Activated CD8-positive, alpha-beta memory T cell treated with anti-CD3 and anti-CD28 coated beads for 24 hours (primary cell): ENCODE data around the gene MYOM1.

Experiments
- DNase-seq: peaks from one replicate; pipeline ENCODE4 v3.0.0-alpha.2; 2020

MYOM1 gene

DNA sequence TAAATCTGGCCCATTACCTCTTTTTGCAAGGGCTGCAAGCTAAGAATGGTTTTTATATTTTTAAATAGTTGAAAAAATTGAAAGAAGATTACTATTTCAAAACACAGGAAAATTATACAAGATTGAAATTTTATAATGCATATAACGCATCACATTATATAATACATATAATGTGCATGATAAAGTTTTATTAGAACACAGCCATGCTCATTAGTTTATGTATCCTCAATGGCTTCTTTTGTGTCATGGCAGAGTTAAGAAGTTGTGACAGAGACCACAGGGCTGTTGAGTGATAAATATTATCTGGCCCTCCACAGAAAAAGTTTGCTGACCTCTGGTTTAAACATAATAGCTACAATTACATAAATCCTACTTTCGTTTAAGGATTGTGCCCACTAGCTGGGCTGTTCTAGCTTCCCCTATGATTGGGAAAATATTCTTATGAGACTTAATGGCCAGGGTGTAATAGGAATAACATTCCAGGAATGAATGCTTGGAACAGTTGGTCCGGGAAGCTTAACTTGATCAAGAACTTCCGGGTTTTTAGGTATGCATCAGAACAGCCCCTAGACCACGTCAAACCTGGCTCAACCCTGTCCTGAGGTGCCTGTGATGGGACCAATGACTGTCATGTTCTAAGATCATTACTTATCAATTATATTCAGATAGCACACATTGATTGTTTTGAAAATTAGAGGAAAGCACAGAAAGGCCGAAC, 108.1 kb downstream of the MYOM1 start:
- no peak for DNase-seq

DNA sequence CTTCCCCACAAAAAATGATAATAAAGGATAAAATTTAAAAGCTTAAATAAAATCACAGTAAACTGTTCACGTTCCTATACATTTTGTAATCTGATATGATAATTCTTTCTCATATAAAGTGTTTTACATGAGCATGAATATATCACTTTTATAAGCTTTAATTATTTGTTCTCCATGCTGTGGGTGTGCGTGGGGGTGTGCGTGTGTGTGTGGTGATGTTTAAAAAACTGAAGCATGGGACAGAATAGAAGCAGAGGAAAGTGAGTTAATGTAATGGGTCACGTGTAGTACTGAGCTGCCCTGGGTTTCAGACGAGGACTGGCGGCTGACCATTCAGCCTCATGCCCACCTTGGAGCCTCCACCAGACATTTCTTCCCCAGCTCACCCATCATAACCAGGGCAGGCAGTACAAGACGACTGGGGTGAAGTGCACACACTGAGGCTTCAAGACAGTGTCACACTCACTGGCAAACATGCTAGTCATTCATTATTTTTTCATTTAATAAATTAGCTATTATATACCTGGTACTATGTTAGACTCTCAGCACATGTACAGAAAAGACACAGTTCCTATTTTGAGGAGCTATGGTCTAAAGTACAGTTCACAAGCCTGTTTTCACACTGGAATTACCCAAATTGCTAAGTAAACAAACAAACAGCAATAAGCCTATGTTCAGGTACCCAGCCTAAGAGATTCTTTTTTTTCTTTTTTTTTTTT, 109.6 kb downstream of the MYOM1 start:
- DNase-seq: no peak

DNA sequence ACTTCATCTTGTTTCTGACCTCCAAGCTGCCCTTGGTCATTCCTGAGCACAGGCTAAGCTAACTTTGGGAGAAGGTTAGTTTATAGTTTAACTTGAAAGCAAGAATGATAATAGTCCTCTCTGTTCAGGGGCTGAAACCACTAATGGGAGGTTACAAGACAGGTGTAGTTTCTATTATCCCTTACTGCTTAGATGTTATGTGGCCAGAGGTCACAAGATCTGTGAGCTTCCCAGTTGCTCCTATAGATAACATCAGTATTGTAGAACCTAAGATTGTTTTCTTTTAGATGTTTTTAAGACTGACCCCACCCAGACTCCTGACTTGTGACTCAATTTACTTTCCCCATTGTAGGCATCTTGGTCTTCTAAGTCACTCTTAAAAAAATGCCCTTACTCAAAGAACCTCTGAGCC, 112.0 kb downstream of the MYOM1 start:
- no peak for DNase-seq

DNA sequence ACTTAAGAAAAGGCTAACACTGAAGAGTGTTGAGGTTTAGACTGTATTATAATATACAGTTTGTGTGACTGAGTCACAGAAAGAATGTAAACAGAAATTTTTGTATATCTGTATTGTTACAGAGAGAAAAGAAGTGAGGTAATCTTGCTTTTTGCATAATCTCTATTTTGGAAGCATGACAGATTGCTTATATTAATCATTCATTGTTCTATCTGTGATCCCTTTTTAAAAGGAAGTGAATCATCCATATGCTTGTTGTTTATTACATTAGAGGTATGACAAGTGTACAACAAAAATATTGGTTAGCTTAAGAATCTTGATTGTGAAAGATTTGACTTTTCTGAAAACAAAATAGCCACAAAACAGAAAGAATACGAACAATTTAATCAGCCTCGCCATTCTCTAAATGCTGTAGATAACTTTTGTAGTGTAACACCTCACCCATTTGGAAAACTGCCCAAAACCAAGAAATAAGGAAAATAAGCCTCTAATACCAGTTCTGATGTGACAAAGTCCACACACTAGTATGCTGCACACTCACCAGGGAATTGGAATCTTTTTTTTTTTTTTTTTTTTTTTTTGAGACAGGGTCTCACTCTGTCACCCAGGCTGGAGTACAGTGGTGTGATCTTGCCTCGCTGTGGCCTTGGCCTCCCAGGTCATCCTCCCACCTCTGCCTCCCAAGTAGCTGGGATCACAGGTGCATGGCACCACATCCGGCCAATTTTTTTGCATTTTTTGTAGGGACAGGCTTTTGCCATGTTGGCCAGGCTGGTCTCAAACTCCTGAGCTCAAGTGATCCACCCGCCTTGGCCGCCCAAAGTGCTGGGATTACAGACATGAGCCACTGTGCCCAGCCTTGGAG, 115.3 kb downstream of the MYOM1 start:
- no peak for DNase-seq

DNA sequence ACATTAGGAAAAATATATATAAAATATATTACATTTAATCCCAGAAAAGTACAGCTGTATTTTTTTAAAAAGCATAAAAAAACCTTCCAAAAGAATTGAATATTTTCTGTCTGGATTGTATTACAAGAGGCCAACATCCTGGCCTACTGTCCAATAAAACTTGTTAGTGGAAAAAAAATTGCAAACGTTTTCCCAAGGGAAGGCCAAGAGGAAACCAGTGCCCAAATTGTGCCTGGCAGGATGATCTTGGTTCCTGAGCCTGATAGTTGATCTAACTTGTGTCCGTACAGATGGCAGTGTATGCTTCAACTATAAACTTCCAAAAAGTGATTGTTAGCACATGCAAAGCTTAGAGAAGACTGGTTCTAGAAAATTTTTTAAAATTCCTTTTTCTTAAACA, 116.2 kb downstream of the MYOM1 start:
- no peak for DNase-seq

DNA sequence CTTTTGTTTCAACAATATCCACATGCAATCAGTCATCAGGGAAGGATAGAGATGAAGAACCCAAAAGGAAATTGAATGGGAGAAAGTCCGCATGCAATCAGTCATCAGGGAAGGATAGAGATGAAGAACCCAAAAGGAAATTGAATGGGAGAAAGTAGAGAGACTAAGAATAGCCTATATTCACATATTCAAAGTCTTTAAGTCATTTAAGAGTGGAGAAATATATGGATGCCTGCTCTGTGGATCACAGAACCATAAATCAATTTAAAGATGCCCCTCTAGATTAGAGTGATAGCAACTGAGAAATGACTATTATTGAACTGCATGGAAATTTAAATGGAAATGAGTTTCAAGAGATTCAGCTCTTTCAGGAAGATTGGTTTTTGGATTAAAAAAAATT, 116.8 kb downstream of the MYOM1 start:
- no peak for DNase-seq

DNA sequence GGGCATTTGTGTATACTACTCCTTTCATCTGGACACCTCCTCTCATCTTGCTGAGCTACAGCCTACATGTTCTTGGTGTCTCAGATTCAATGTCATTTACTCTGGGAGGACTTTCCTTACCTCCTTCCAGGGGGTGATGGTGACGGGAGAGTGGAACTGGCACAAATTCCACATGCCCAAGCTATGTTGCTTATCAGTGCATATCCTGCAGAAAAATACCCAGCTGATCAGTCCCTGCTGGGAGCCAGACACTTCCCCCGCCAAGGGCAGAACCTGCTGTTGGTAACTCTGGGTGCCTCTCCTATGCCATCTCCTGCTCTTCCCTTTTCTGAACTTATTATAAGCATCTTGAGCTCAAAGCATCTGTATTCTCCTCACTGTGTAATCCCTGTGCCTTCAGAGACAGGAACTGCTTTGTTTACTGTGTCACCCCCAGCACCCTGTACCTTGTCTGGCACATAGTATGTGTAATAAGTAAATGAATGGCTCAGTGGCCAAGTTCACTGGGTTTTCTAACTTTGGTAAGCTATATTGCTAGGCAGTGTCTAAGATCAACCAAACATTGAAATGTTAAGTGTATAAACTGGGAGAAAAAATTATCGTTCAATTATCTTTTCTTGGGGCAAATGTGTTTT, 119.2 kb downstream of the MYOM1 start:
- no peak for DNase-seq

DNA sequence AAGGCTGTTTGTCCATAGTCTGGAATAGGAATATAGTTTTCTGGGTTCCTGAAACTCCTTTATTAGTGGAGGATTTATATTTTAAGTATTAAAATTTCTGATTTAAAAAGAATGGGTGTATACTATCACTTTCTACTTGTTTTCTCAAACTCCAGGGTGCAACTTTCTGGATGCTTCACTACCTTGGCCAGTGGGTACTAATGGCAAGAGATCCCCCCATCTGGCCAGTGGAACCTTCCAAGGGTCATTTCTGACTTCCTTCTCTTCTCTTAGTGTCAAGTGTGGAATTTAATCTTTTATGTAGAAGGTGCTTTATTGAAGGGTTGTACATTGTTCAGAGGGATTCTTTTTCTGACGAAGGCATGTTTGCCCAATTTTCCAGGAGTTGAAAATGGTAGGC, 120.4 kb downstream of the MYOM1 start:
- no peak for DNase-seq

DNA sequence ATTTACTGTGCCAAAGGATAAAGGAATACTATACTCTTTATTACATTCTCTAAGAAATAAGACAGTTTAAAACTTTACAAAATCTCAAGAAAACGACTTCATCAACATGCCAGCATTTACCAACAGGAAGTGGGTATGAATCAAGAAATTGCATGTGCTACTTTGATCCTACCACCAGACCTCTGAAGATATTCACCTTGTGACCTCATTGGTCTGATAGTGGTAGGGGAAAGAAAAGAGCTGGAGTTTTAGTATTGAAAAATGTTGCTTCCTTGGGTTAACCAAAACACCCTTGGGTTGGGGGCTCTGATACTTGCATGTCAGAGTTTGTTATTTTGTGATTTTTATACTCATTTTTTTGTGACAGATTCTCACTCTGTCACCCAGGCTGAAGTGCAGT, 122.7 kb downstream of the MYOM1 start:
- DNase-seq: no peak

DNA sequence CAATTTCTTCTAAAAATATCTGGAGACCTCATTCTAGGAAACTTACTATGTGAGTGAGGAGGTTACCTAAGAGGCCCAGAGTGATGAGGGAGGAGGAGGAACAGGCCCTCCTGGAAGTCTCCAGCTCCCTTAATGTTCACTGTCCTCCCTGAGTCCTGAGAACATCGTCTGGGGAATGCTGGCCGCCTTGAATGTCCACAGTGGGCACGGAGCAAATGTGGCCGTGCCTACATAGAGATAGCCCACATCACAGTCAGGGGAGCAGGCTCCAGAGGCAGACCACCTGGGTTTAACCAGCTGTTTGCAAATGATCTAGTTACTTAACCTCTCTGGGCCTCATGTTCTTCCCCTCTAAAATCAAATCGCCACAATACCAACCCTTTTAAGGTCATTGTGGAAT, 123.8 kb downstream of the MYOM1 start:
- no peak for DNase-seq

DNA sequence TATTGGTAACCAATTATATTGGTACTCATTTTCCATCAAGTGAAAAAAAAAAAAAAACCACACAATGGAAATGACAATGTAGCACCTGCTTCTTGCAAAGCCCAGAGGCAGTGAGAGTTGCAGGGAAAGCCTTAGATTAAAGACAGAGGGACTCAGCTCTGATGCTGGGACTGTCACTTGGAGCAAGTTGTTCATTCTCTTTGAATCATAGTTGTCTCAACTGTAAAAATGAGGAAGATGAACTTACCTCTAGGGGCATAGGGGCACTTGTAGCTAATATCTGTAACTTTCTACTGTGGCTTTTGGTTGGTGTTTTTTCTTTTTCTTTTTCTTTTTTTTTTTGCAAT, 125.5 kb downstream of the MYOM1 start:
- no peak for DNase-seq

DNA sequence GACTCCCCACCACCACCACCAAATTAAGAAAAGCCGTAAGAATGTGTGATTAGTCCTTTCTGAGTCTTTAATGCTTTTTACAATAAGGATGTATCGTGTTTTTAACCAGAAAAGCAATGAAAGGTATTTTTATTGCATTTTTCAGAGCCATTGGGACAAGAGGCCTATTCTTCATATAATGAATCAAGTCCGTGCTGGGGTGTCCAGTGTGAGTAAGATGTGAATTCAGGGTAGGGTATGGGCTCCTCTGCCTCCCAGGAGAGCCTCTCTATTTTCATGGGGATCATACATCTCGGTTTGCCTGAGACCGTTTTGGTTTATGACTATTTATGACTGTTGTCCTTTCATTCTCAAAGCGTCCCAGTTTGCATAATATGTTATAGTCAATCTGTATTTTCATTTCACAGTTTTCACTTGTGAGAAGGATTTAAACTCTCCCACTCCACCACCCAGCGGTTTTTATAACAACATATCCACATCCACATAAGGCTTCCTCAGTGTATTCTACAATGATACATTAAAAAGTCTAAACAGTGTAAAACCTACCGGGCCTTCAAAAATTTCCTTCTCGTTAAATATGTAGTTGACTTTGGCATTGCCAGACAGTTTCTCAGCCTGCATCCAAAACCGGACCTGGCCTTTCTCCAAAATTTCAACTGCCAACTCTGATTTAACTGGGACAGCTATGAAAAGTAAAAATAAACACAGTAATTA, 126.0 kb downstream of the MYOM1 start:
- no peak for DNase-seq

DNA sequence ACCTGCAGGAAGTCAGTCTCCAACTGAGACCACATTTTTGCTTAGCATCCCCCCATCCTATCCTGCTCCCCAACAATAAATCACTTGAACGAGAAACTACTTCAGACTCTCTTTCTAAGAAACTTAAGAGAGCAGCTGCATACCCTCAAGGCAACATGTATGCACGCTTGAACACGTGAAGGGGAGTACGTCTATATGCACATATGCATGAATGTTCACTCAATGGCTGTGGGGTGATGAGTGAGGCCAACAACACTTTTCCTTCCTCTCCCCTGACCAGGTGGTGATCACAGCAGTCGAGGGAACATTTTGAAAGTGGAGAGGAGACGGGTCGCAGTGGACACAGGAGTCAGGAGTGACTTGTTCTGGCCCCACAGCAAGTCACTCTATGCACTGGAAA, 127.0 kb downstream of the MYOM1 start:
- DNase-seq: no peak

DNA sequence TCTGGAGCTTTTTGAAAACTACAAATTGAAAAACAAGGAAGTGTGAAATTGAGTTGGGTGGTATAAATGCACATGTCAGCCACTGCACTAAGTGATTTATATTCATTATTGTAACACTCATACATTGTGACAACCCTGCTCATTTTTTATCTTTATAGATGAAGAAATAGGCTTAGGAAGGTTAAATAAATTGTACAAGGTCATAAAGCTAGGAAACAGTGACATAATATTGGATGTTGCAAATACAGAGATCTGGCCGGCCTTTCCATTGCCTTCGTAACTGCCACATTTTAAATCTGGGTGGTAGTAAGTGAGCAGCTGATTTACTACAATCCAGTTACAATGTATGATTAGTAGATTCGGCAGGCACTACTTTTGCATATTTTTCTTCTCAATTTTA, 130.2 kb downstream of the MYOM1 start:
- no peak for DNase-seq

DNA sequence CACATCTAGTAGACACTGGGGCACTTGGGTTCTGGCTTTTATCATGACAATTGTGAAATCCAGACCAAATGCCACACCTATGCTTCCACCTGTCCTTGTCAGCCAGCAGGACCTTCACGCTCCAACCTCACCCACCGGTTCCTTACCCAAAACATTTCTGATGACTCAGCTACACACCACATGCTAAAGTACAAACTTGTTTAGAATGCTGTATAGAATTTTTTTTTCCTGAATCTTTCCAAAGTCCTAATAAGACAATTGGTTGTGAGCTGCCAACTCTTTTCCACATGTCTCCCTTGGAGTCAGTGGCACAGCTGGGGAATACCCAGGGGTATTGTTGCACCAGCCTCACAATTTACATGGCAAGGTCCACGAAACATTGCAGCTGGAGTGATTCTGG, 131.3 kb downstream of the MYOM1 start:
- no peak for DNase-seq

DNA sequence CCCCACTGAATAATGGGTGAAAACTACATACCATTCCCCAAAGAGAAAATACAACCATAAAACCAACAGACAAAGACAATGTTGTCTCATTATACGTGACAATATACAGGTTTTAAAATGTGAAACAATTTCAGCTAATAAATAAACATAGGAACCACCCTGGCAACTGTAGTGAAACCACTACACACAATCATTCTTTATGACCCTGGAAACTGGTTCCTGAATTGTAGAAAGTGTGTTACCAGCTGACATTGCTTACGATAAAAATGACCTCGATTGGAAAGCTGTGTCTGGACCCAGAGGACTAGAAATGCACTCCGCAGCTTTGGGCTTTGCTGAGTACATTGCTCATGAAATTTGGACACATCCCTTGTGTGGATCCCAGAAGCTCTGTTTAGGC, 132.9 kb downstream of the MYOM1 start:
- DNase-seq: no peak

DNA sequence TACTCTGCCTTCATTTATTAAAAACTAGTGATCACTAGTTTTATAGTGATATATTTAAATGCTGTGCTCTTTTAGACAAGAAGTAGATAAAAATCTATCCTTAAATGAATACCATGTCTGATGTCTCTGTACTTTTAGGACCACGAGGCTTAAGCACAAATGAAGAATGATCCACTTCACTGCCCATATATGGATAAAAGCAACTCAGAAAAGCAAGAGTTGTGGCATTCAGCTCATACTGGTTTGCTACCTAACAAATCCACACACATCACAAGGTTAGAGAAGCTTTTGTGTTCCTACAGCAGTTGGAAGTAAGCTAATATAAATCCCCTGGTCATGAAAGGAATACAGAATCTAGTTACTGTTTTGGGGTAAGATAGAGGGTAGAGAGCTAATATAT, 134.2 kb downstream of the MYOM1 start:
- DNase-seq: no peak

DNA sequence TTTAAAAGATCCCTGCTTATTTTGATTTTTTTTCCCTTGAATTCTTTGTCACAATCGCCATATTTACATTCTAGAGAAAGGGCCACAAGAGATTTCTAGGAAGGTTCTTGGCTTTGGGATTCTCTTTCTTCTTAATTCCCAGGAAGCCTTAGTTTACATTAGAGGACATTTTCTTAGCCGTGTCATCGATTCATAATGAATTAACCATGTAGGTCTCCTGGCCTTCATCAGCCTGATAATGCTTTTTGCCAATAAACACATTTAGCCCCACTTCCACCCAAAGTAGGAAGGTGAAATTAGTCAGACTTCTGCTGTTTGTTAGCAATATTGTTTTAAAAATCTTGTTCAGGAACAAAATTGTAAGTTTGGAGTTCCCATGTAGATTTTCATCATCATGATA, 135.6 kb downstream of the MYOM1 start:
- no peak for DNase-seq

DNA sequence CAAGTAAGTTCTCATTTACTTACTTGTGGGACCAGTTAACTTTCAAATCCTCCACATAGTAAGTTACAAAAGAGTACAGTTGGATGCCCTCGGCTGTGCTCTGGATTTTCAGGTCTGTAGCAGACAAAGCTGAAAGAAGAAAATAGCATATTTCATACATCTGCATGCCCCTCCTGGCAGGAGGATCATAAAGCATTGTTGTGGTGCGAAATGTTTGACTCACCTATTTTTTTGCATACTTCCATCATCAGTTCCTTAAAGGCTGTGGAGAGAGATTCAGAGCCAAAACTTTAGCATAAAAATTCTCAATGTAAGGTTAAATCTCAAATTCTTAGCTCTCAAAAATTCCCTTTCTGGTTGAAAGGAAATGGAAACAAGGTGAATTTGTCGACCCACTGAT, 136.0 kb downstream of the MYOM1 start:
- no peak for DNase-seq

DNA sequence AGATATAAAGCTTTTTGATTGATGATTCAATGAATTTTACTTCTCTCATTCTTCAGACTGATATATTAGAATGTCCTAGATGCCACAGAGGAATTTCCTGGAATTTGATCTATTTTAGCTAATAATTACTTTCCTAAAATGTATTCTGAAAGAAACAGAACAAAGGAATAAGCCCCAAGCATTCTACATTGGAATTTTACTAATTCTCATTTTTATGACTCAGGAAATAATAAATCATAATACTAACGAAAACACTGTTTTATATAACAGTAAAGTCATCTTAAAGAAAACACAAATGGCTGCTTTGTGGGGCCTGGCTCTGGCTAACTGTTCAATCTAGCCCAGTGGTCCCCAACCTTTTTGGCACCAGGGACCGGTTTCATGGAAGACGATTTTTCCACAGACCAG, 138.2 kb downstream of the MYOM1 start:
- DNase-seq: no peak

DNA sequence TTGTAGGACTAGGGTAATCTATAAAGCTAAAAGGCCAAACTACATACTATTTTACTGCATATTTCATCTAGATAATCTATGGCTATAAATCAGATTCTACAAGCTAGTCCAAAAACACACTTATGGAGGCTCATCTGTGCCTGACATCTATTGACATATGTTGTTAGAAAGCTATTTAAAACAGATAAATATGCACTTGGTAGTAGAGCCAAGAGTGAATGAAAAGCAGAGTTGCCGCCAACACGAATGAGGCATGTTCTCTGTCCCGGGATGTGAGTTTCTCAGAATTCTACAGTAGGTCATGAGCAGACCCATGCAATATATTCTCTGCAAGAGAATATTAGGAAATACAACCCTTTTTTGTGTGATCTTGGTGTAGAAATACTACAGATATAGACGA, 140.1 kb downstream of the MYOM1 start:
- no peak for DNase-seq

DNA sequence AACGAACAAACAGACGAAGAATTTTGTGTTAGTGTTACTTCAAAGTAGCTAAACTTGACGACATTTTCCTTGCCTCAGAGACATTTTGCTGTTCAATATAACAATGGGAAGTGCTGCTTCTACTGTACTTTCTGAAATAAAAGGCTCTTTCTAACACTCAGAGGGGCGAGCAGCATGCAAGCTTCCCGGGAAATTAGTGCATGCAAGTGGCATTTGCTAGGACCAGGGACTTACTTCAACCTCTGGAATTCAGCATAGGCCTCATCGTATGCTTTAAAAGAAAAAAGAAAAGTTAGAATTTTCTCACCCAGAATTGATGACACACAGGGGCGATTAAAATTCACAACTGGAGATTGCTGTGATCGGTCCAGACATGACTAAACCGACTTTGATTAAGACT, 144.3 kb downstream of the MYOM1 start:
- DNase-seq: no peak

DNA sequence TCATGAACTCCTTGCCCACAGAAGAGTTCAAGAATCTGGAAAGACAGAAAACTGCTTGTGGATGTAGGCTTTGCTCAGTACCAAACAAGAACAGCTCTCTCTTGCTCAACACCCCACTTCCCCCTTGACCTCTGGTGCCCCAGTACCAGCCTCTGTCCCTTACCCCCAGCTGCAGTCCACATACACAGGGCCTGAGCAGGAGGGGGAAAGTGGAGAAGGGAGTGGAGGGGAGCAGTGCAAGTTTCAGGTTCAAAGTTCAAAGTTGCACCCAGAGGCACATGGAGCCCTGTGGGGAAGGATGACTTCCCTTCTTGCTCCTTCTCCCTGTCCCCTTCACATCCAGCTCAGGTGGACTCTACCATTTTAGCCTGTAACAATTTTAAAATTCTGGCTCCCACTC, 145.7 kb downstream of the MYOM1 start:
- DNase-seq: no peak
